H1 (cell line): Measurements from ENCODE around the gene ETS1. TPM values are rescaled to one million over a fixed set of nuclear protein-coding genes. Genes with fewer than 3 reads are reported as not detected.

Experiments
- SP4 ChIP-seq: IDR thresholded peaks from 2 replicates; pipeline ENCODE4 v1.6.1; 2012; ENCODE audit warnings: low read length, inconsistent platforms
- polyA plus RNA-seq, 7 experiments: library from polyadenylated mRNA; depleted of rRNA in 3 of 7; stranded (reverse) in 5 of 7; unstranded in 2 of 7; fragments of >200 nt in 5 of 7; fragments of 200-250 nt in 2 of 7; gene quantifications; 1 replicate in 5 of 7; 2 replicates in 1 of 7; 4 replicates in 1 of 7; pipeline versions ENCODE4 v1.2.1 to v1.2.3, GENCODE V29; 2011 to 2013; ENCODE audit warnings: missing spikeins in 2 of 7, mixed read lengths in 2 of 7
- total RNA-seq: library from RNA; stranded (reverse); fragmentation: NEBNext Ultra II Directional; extraction: Animal tissue kit (Norgen Biotek cat#: 25700); gene quantifications from 2 replicates; pipeline ENCODE4 v1.2.1, GENCODE V29; 2021

Gene ETS1
- total and polyA plus RNA-seq, 2 of the 8 experiments (the other 6 are each of a cell fraction or from before 2014, with no cell fraction given) = 10.0 to 35.3 TPM

GRCh38 chr11:128513915-128514681, 73.3 kb downstream of the ETS1 start (continued):
- no peak for TF ChIP-seq SP4
